Activated CD4-positive, alpha-beta T cell treated with anti-CD3 and anti-CD28 coated beads, Interleukin-2, amount 50 U/mL, for 4 hours (primary cell): ENCODE results near the gene PLXNB3.

ENCODE experiments used
- DNase-seq, 2 experiments: peaks; one replicate each; pipeline ENCODE4 v3.0.0-alpha.2; 2020

Gene PLXNB3

GRCh38 chrX:153774576-153775292, 10.7 kb downstream of the PLXNB3 start:
- DNase-seq = no peak

GRCh38 chrX:153775293-153776119, 11.5 kb downstream of the PLXNB3 start:
- no peak for DNase-seq

- DNase-seq = no peak
Observed at GRCh38 chrX:153776120-153776599, 12.1 kb downstream of the PLXNB3 start.

- DNase-seq = no peak
Observed at GRCh38 chrX:153776611-153777045, 12.6 kb downstream of the PLXNB3 start.

- no peak for DNase-seq
Observed at GRCh38 chrX:153777261-153778090, 13.4 kb downstream of the PLXNB3 start.

- DNase-seq = no peak
Observed at GRCh38 chrX:153778181-153778580, 14.1 kb downstream of the PLXNB3 start.

- no peak for DNase-seq
Observed at GRCh38 chrX:153778684-153779101, 14.6 kb downstream of the PLXNB3 start.

GRCh38 chrX:153779891-153780677, 16.0 kb downstream of the PLXNB3 start:
- no peak for DNase-seq

GRCh38 chrX:153780678-153781427, 16.8 kb downstream of the PLXNB3 start, which contains the start of gene SRPK3:
SRPK3 (plus strand) TSS chrX:153781041; CDS start chrX:153781087, 46 bp downstream.
- no peak for DNase-seq

GRCh38 chrX:153781428-153782047, 17.5 kb downstream of the PLXNB3 start:
- no peak for DNase-seq

- DNase-seq = no peak
Observed at GRCh38 chrX:153782313-153782712, 18.3 kb downstream of the PLXNB3 start.

GRCh38 chrX:153782871-153783270, 18.8 kb downstream of the PLXNB3 start:
- no peak for DNase-seq

GRCh38 chrX:153783378-153784013, 19.4 kb downstream of the PLXNB3 start:
- no peak for DNase-seq

GRCh38 chrX:153784325-153784967, 20.4 kb downstream of the PLXNB3 start:
- no peak for DNase-seq

- DNase-seq = no peak
Observed at GRCh38 chrX:153786669-153787068, 22.6 kb downstream of the PLXNB3 start.

- no peak for DNase-seq
Observed at GRCh38 chrX:153789654-153790053, 25.6 kb downstream of the PLXNB3 start.

- no peak for DNase-seq
Observed at GRCh38 chrX:153791104-153791852, 27.2 kb downstream of the PLXNB3 start.

GRCh38 chrX:153792368-153792767, 28.3 kb downstream of the PLXNB3 start:
- no peak for DNase-seq

GRCh38 chrX:153793291-153793690, 29.2 kb downstream of the PLXNB3 start:
- no peak for DNase-seq
